ENCODE measurements around the gene MYL6B.
"Not testable (repeated sequence)": the region's sequence is repeated elsewhere in the genome, so short reads cannot be mapped to it uniquely, and the experiment has no call there.

Gene MYL6B

DNA sequence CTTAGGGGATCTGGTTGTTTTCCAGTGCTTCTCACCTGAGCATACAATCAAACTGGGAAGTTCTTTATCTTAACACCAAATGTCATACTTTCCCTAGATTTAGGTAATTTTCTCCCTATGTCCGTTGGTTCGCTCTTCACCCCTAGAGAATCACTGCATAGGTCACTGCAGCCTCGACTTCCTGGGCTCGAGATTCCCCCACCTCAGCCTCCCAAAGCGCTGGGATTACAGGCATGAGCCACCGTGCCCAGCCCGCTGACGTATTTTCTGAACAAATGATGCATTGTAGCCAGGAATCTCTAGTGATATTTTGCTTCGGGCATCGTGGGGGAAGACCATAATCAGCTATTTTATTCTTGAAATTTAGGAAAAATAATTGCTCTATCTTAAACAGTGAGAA, 37.1 kb upstream of the MYL6B start:
- WGBS (ENCODE audit: insufficient coverage, insufficient read length): no CpG with 5 or more reads among the region's 10 CpGs
- no peaks in the 10 kb centered on the region for H3K27me3 ChIP-seq (ENCODE audit: control insufficient read depth, insufficient read depth, low read length)
- no peaks in the 10 kb centered on the region for H3K9me3 ChIP-seq (ENCODE audit: control insufficient read depth, insufficient read depth, low read length)
- peak overlapping the region; percentile 90; the same call in 1 of the 2 replicates for H3K4me3 ChIP-seq (ENCODE audit: low read length)
- H3K36me3 ChIP-seq (ENCODE audit: control insufficient read depth, insufficient read depth, low read length): peaks cover 22% of the 10 kb centered on the region
- no peak overlapping the region for H3K27ac ChIP-seq (ENCODE audit: low read length)
- DNase-seq (ENCODE audit: low read depth, low spot score): no peak
- peaks cover 2% of the 10 kb centered on the region; the same call in 1 of the 2 replicates for H3K4me1 ChIP-seq (ENCODE audit: control insufficient read depth, insufficient read depth, low read length)

DNA sequence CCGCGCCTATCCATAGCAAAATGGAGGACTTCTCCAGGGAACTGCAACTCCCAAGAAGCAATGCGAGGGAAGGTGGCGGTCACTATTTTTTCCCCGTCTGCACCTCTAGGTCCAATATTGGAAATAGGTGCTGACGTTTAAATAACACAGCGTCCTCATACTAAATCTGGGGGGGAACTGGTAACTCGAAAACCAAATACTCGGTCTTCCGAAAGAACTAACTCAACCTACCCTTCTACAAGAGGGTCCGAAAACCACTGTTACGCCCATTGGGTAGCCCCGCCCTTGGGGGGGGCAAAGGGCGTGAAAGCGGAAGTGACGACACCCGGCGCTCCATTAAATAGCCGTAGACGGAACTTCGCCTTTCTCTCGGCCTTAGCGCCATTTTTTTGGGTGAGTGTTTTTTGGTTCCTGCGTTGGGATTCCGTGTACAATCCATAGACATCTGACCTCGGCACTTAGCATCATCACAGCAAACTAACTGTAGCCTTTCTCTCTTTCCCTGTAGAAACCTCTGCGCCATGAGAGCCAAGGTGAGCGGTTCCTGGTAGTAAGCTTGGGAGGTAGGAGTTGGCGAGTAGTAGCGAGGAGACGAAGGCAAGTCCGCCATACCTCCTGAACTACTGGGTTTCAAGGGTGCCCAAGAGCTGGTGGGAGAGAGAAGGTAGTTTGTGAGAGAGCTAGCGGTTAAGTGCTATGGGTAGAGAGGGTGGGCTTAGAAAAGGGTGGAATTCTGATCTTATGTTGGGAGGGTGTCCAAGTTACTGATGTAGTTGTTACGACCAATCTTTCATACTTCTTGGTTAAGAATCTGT, 35.9 kb upstream of the MYL6B start, which contains the start of gene RPL41:
RPL41 (plus strand) TSS at position 367 of the 815 bp plus-strand sequence.
- Histone ChIP-seq H3K27ac (ENCODE audit: low read length) (no peak within 1 kb of the TSS), H3K36me3 (ENCODE audit: control insufficient read depth, insufficient read depth, low read length) (peaks cover 12% of the 10 kb centered on the region), H3K9me3 (ENCODE audit: control insufficient read depth, insufficient read depth, low read length) (no peaks in the 10 kb centered on the region), H3K27me3 (ENCODE audit: control insufficient read depth, insufficient read depth, low read length) (no peaks in the 10 kb centered on the region), H3K4me3 (ENCODE audit: low read length) (peak within 1 kb of the TSS; percentile 90), H3K4me1 (ENCODE audit: control insufficient read depth, insufficient read depth, low read length) (peaks cover 2% of the 10 kb centered on the region; the same call in 1 of the 2 replicates)
- peak; percentile 91 for DNase-seq (ENCODE audit: low read depth, low spot score)
- WGBS (ENCODE audit: insufficient coverage, insufficient read length): no CpG with 5 or more reads among the region's 34 CpGs

DNA sequence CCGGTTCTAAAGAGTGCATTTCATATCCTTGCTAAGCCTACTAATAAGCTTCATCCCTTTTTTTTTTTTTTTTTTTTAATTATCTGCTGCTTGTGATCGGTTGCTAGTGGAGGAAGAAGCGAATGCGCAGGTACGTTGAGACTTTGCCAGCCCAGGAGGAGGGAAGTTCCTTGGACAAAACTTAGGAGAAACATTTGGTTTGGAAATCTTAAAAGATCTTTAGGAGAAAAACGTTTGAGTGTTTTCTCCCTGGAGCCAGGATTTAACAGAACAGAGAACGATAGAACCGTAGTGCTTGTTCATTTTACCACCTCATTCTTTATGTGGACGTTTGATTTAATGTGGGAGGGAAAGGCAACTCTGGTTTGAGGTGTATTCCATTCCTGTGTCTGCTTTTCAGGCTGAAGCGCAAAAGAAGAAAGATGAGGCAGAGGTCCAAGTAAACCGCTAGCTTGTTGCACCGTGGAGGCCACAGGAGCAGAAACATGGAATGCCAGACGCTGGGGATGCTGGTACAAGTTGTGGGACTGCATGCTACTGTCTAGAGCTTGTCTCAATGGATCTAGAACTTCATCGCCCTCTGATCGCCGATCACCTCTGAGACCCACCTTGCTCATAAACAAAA, 35.2 kb upstream of the MYL6B start:
- WGBS (ENCODE audit: insufficient coverage, insufficient read length): no CpG with 5 or more reads among the region's 16 CpGs
- not testable (repeated sequence) for H3K27me3 ChIP-seq (ENCODE audit: control insufficient read depth, insufficient read depth, low read length)

DNA sequence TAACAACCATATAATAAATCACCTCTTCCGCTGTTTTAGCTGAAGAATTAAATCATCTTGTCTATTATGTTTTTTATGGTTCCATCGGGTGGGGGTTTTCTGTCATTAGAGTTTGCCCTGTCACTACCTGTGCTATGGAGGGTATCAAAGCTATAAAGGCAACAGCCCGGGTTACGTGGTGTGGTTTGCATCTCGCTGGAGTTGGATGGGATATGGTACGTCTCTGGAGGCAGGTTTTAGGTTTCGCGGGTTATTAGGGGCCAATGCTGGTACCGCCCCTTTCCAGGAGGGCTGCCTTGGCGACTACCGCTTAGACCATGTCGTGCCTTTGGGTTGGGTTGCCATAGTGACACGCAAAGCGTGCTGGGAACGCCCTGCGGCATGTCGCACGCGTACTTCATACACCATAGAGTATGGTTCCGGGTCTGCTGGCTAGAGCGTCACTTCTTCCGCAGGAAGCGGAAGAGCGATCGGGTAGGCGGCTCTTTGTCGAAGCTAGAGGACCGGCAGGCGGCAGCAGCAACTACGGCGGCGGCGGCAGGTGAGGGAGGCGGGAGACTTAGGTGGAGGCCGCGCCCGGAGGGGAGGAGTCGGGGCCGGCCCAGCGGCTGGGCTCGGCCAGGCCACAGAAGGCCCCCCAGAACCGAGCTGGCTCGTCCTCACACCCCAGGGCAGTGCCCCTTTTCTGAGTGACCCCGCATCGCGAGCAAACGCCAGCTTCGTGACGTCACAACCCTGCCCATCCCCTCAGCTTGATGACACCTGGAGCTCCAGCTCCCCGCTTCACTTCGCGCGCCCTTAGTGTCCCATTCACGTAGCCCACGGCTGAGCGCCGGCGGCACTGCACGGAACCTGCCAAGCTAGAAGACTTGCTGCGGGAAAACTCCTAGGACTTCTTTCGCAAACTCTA, 34.4 kb upstream of the MYL6B start, which contains the start of gene ZC3H10:
ZC3H10 (plus strand) TSS at position 489 of the 910 bp plus-strand sequence. CDS start 2,297 bp downstream, outside the sequence.
- peak; percentile 100 for DNase-seq (ENCODE audit: low read depth, low spot score)
- peaks cover 2% of the 10 kb centered on the region; the same call in 1 of the 2 replicates for H3K4me1 ChIP-seq (ENCODE audit: control insufficient read depth, insufficient read depth, low read length)
- H3K4me3 ChIP-seq (ENCODE audit: low read length): peak within 1 kb of the TSS; percentile 90; the same call in 1 of the 2 replicates
- WGBS (ENCODE audit: insufficient coverage, insufficient read length): no CpG with 5 or more reads among the region's 61 CpGs
- no peak within 1 kb of the TSS for H3K27ac ChIP-seq (ENCODE audit: low read length)
- peaks cover 5% of the 10 kb centered on the region; the same call in 1 of the 2 replicates for H3K36me3 ChIP-seq (ENCODE audit: control insufficient read depth, insufficient read depth, low read length)
- H3K27me3 ChIP-seq (ENCODE audit: control insufficient read depth, insufficient read depth, low read length): no peaks in the 10 kb centered on the region
- no peaks in the 10 kb centered on the region for H3K9me3 ChIP-seq (ENCODE audit: control insufficient read depth, insufficient read depth, low read length)

More for the DNA sequence above, 35.2 kb upstream of the MYL6B start:
- not testable (repeated sequence) for H3K9me3 ChIP-seq (ENCODE audit: control insufficient read depth, insufficient read depth, low read length); H3K27ac ChIP-seq (ENCODE audit: low read length); H3K4me1 ChIP-seq (ENCODE audit: control insufficient read depth, insufficient read depth, low read length); H3K36me3 ChIP-seq (ENCODE audit: control insufficient read depth, insufficient read depth, low read length); DNase-seq (ENCODE audit: low read depth, low spot score)
- peak overlapping the region; percentile 90; the same call in 1 of the 2 replicates for H3K4me3 ChIP-seq (ENCODE audit: low read length)

DNA sequence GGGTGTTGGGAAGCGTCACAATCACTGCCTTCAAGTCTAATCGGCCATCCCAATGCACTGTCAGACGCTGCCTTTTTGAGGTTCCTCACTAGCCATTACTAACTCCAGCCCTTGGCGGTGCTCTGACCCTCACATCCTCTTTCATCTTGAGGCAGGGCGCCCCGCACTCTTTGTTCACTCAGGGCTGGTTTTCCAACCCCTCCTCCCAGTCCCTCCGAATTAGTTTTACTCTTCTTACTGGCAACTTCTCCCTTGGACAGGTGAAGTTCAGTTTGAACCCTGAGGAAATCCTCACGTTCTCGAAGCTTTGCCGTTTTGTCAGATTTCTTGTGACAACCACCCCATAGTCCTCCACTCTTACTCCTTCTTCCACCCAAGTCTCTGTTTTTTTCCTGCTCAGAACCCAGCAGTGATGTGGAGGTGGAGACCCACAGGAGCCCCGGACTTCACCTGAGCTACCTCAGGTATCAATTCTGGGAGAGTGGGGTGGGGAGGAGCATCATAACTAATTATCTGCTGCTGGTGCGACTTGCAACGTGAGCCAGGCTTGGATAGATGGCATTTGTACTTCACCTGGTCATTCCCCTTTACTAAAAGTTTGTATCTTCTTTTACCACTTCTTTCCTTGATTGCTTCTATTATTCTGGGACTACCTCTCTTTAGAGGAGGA, 33.6 kb upstream of the MYL6B start:
- Histone ChIP-seq H3K36me3 (ENCODE audit: control insufficient read depth, insufficient read depth, low read length) (peaks cover 5% of the 10 kb centered on the region; the same call in 1 of the 2 replicates), H3K27me3 (ENCODE audit: control insufficient read depth, insufficient read depth, low read length) (no peaks in the 10 kb centered on the region), H3K27ac (ENCODE audit: low read length) (no peak overlapping the region), H3K4me1 (ENCODE audit: control insufficient read depth, insufficient read depth, low read length) (peaks cover 2% of the 10 kb centered on the region; the same call in 1 of the 2 replicates), H3K9me3 (ENCODE audit: control insufficient read depth, insufficient read depth, low read length) (no peaks in the 10 kb centered on the region), H3K4me3 (ENCODE audit: low read length) (peak overlapping the region; percentile 74; the same call in 1 of the 2 replicates)
- no peak for DNase-seq (ENCODE audit: low read depth, low spot score)
- WGBS (ENCODE audit: insufficient coverage, insufficient read length): no CpG with 5 or more reads among the region's 13 CpGs

DNA sequence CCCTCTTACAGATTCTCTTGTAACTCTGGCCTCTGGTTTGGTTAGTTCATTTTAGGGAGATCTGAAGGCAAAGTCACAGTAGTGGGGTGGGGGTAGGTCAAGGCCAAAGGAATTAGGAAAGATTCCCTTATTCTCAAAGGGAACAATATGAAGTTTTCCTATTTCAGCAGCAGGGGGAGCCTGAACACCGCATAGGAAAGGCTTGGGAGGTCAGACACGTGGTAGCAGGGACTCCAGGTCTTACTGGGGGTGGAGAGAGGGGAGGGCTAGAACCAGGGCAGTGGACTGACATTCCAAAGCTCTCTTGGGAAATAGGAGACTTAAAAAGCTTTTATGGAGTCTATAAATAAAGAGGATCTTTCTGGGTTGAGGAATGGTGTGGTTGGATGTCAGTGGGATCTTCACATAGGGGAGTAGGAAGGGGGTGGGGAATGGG, 33.0 kb upstream of the MYL6B start:
- no peaks in the 10 kb centered on the region for H3K9me3 ChIP-seq (ENCODE audit: control insufficient read depth, insufficient read depth, low read length)
- WGBS (ENCODE audit: insufficient coverage, insufficient read length): no CpG with 5 or more reads among the region's 2 CpGs
- H3K4me1 ChIP-seq (ENCODE audit: control insufficient read depth, insufficient read depth, low read length): peaks cover 2% of the 10 kb centered on the region; the same call in 1 of the 2 replicates
- no peak overlapping the region for H3K27ac ChIP-seq (ENCODE audit: low read length)
- DNase-seq (ENCODE audit: low read depth, low spot score): peak; percentile 73
- H3K27me3 ChIP-seq (ENCODE audit: control insufficient read depth, insufficient read depth, low read length): no peaks in the 10 kb centered on the region
- H3K36me3 ChIP-seq (ENCODE audit: control insufficient read depth, insufficient read depth, low read length): peaks cover 5% of the 10 kb centered on the region; the same call in 1 of the 2 replicates
- H3K4me3 ChIP-seq (ENCODE audit: low read length): no peak overlapping the region

DNA sequence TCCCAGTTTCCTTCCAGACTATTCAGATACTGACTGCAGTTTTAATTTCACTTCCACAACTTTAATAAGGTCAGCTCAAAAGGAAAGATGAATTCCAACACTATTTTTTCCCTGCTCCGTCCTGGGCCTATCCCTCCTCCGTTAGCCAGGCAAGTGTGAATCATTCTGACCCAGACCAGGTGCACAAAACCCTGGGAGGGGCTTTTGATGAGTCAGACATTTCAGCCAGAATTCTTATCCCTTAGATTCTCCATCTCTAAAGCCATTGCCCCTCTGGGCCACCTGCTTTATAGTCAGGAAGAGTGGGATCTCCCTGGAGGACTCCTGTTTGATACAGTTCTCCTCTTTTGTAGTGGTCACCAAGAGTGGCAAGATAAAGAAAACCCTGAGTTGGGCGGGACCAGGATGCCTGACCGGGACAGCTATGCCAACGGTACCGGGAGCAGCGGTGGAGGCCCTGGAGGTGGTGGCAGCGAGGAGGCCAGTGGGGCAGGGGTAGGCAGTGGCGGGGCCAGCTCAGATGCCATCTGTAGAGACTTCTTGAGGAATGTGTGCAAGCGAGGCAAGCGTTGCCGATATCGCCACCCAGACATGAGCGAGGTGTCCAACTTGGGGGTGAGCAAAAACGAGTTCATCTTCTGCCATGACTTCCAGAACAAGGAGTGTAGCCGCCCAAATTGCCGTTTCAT, 32.1 kb upstream of the MYL6B start:
- no peak for DNase-seq (ENCODE audit: low read depth, low spot score)

DNA sequence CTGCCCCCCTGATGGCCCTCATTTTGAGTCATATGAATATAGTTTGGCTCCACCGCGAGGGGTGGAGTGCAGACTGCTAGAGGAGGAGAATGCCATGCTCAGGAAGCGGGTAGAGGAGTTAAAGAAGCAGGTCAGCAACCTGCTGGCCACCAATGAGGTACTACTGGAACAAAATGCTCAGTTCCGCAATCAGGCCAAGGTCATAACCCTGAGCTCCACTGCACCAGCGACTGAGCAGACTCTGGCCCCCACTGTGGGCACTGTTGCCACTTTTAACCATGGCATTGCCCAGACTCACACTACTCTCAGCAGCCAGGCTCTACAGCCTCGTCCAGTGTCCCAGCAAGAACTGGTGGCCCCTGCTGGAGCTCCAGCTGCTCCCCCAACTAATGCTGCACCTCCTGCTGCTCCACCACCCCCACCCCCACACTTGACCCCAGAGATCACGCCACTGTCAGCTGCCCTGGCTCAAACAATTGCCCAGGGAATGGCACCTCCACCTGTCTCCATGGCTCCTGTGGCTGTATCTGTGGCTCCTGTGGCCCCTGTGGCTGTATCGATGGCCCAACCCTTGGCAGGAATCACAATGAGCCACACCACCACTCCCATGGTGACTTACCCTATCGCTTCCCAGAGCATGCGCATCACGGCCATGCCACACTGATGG, 31.1 kb upstream of the MYL6B start:
- no peaks in the 10 kb centered on the region for H3K27me3 ChIP-seq (ENCODE audit: control insufficient read depth, insufficient read depth, low read length)
- H3K4me3 ChIP-seq (ENCODE audit: low read length): no peak overlapping the region
- H3K4me1 ChIP-seq (ENCODE audit: control insufficient read depth, insufficient read depth, low read length): peaks cover 2% of the 10 kb centered on the region; the same call in 1 of the 2 replicates
- WGBS (ENCODE audit: insufficient coverage, insufficient read length): no CpG with 5 or more reads among the region's 11 CpGs
- no peaks in the 10 kb centered on the region for H3K9me3 ChIP-seq (ENCODE audit: control insufficient read depth, insufficient read depth, low read length)
- H3K36me3 ChIP-seq (ENCODE audit: control insufficient read depth, insufficient read depth, low read length): peaks cover 5% of the 10 kb centered on the region; the same call in 1 of the 2 replicates
- no peak overlapping the region for H3K27ac ChIP-seq (ENCODE audit: low read length)
- DNase-seq (ENCODE audit: low read depth, low spot score): no peak

More for the DNA sequence above, 32.1 kb upstream of the MYL6B start:
- Histone ChIP-seq H3K27me3 (ENCODE audit: control insufficient read depth, insufficient read depth, low read length) (no peaks in the 10 kb centered on the region), H3K4me1 (ENCODE audit: control insufficient read depth, insufficient read depth, low read length) (peaks cover 2% of the 10 kb centered on the region; the same call in 1 of the 2 replicates), H3K36me3 (ENCODE audit: control insufficient read depth, insufficient read depth, low read length) (peaks cover 5% of the 10 kb centered on the region; the same call in 1 of the 2 replicates), H3K9me3 (ENCODE audit: control insufficient read depth, insufficient read depth, low read length) (no peaks in the 10 kb centered on the region), H3K4me3 (ENCODE audit: low read length) (no peak overlapping the region), H3K27ac (ENCODE audit: low read length) (no peak overlapping the region)
- WGBS (ENCODE audit: insufficient coverage, insufficient read length): no CpG with 5 or more reads among the region's 17 CpGs

Measured in iPS DF 6.9 (cell line).